Measurements from ENCODE around the gene MATN4.

The MATN4 gene

GRCh38 chr20:45313065-45313695 lies 5.1 kb upstream of the MATN4 start:
- no peak for DNase-seq

- DNase-seq = no peak
These were observed 4.1 kb upstream of the MATN4 start for GRCh38 chr20:45312241-45312640.

GRCh38 chr20:45311589-45312211 lies 3.6 kb upstream of the MATN4 start:
- DNase-seq = peak; percentile 55

- DNase-seq = no peak
These were observed 976 bp upstream of the MATN4 start for GRCh38 chr20:45309075-45309474.

- no peak for DNase-seq
These were observed 941 bp downstream of the MATN4 start for GRCh38 chr20:45307076-45307640.

GRCh38 chr20:45306431-45306982 lies 1.6 kb downstream of the MATN4 start, which contains the start of gene RBPJL:
RBPJL (plus strand) TSS chr20:45306840; CDS start chr20:45306923, 83 bp downstream.
- no peak for DNase-seq

GRCh38 chr20:45305262-45305661 lies 2.8 kb downstream of the MATN4 start:
- DNase-seq = no peak

- DNase-seq = no peak
These were observed 3.6 kb downstream of the MATN4 start for GRCh38 chr20:45304464-45304999.

- DNase-seq = no peak
These were observed 4.3 kb downstream of the MATN4 start for GRCh38 chr20:45303586-45304463.

- DNase-seq = no peak
These were observed 6.3 kb downstream of the MATN4 start for GRCh38 chr20:45301824-45302271.

- peak; percentile 33 for DNase-seq
These were observed 7.1 kb downstream of the MATN4 start for GRCh38 chr20:45300961-45301360.

GRCh38 chr20:45299786-45300185 lies 8.3 kb downstream of the MATN4 start:
- DNase-seq = no peak

GRCh38 chr20:45297786-45298497 lies 10.2 kb downstream of the MATN4 start:
- no peak for DNase-seq

- DNase-seq = no peak
These were observed 13.4 kb downstream of the MATN4 start for GRCh38 chr20:45294659-45295058.

- no peak for DNase-seq
These were observed 14.1 kb downstream of the MATN4 start for GRCh38 chr20:45294003-45294368.

GRCh38 chr20:45293041-45294002 lies 14.8 kb downstream of the MATN4 start:
- DNase-seq = peak; percentile 76

GRCh38 chr20:45292343-45292742 lies 15.8 kb downstream of the MATN4 start:
- no peak for DNase-seq

GRCh38 chr20:45291526-45291925 lies 16.6 kb downstream of the MATN4 start:
- DNase-seq = no peak

GRCh38 chr20:45290677-45291355 lies 17.3 kb downstream of the MATN4 start:
- peak; percentile 73 for DNase-seq
